GM23338 (cell line): ENCODE results near the gene GFI1B. TPM values are rescaled to one million over a fixed set of nuclear protein-coding genes. Genes with fewer than 3 reads are reported as not detected.

Source experiments
- ATAC-seq: fragments of 200-7000 bp; cut with Tn5 transposase; 3 replicates; pipeline ENCODE4 v1.9.1; 2020
- DNase-seq: peaks from one replicate; pipeline ENCODE4 v3.0.0-alpha.2; 2015; ENCODE audit warnings: low spot score
- H2AFZ ChIP-seq: fragments of 200-600 bp; sonication (generic); 2 replicates; pipeline ENCODE4 v1.8.0; 2016; ENCODE audit warnings: antibody characterized with exemption, mild to moderate bottlenecking, moderate library complexity
- H3F3A ChIP-seq: fragments of 200-600 bp; sonication (generic); replicated peaks from 2 replicates; pipeline ENCODE4 v1.8.0; 2017; ENCODE audit warnings: antibody characterized with exemption, mixed run types, low read depth
- H3K27ac ChIP-seq: fragments of 200-600 bp; sonication (generic); 2 replicates; pipeline ENCODE4 v1.6.1; 2016; ENCODE audit warnings: low read depth
- H3K27me3 ChIP-seq: fragments of 200-600 bp; sonication (generic); 2 replicates; pipeline ENCODE4 v1.8.0; 2016; ENCODE audit warnings: mild to moderate bottlenecking, mixed run types, moderate library complexity; ENCODE audit not compliant: insufficient read depth
- H3K36me3 ChIP-seq: fragments of 200-600 bp; sonication (generic); 2 replicates; pipeline ENCODE4 v1.8.0; 2016; ENCODE audit warnings: mild to moderate bottlenecking; ENCODE audit not compliant: insufficient read depth
- H3K4me1 ChIP-seq: fragments of 200-600 bp; sonication (generic); 2 replicates; pipeline ENCODE4 v1.8.0; 2016; ENCODE audit warnings: mild to moderate bottlenecking, moderate library complexity; ENCODE audit not compliant: insufficient read depth
- H3K4me2 ChIP-seq: fragments of 200-600 bp; sonication (generic); 2 replicates; pipeline ENCODE4 v1.7.1; 2017; ENCODE audit warnings: mixed run types
- H3K4me3 ChIP-seq: fragments of 200-600 bp; sonication (generic); 2 replicates; pipeline ENCODE4 v1.6.1; 2016; ENCODE audit warnings: mixed run types
- H3K79me2 ChIP-seq: fragments of 200-600 bp; sonication (generic); replicated peaks from 2 replicates; pipeline ENCODE4 v1.8.0; 2017; ENCODE audit warnings: mild to moderate bottlenecking; ENCODE audit not compliant: insufficient read depth
- H3K9me2 ChIP-seq: fragments of 200-600 bp; sonication (generic); 2 replicates; pipeline ENCODE4 v1.8.0; 2017; ENCODE audit not compliant: insufficient read depth
- H4K20me1 ChIP-seq: fragments of 200-600 bp; sonication (generic); replicated peaks from 2 replicates; pipeline ENCODE4 v1.8.0; 2017; ENCODE audit warnings: mild to moderate bottlenecking; ENCODE audit not compliant: insufficient read depth
- H3K27ac Mint-ChIP-seq: 2 replicates; pipeline ENCODE4 v1.8.0; 2020; ENCODE audit warnings: inconsistent platforms, mild to moderate bottlenecking, moderate library complexity, mixed read lengths
- H3K27me3 Mint-ChIP-seq: 3 replicates; pipeline ENCODE4 v1.8.0; 2022; ENCODE audit warnings: low read depth, mild to moderate bottlenecking, moderate library complexity, mixed read lengths, inconsistent platforms; ENCODE audit not compliant: insufficient read depth, poor library complexity
- H3K36me3 Mint-ChIP-seq: 3 replicates; pipeline ENCODE4 v1.8.0; 2021; ENCODE audit warnings: low read depth, mild to moderate bottlenecking, inconsistent platforms, moderate library complexity, mixed read lengths
- H3K4me1 Mint-ChIP-seq: 3 replicates; pipeline ENCODE4 v1.8.0; 2020; ENCODE audit warnings: mild to moderate bottlenecking, inconsistent platforms, mixed read lengths
- H3K4me3 Mint-ChIP-seq: 3 replicates; pipeline ENCODE4 v1.8.0; 2021; ENCODE audit warnings: moderate library complexity, mild to moderate bottlenecking, inconsistent platforms, mixed read lengths
- H3K9me3 Mint-ChIP-seq: 3 replicates; pipeline ENCODE4 v1.8.0; 2020; ENCODE audit warnings: moderate library complexity, mild to moderate bottlenecking, inconsistent platforms, mixed read lengths
- CREB1 ChIP-seq: fragments of 250-450 bp; sonication (Bioruptor Pico); IDR thresholded peaks from 2 replicates; pipeline ENCODE4 v1.5.0; 2020; ENCODE audit warnings: low read depth, mild to moderate bottlenecking, moderate library complexity
- EZH2 ChIP-seq: fragments of 200-600 bp; sonication (generic); IDR thresholded peaks from one replicate; pipeline ENCODE4 v1.8.0; 2017; ENCODE audit warnings: antibody characterized with exemption, mild to moderate bottlenecking, low read depth; ENCODE audit not compliant: unreplicated experiment
- EZH2phosphoT487 ChIP-seq: fragments of 200-600 bp; sonication (generic); IDR thresholded peaks from one replicate; pipeline ENCODE4 v1.8.1; 2018; ENCODE audit warnings: antibody characterized with exemption; ENCODE audit not compliant: unreplicated experiment
- JUNB ChIP-seq: IDR thresholded peaks from one replicate; pipeline ENCODE4 v1.6.1; 2016; ENCODE audit warnings: antibody characterized with exemption; ENCODE audit not compliant: unreplicated experiment
- NANOG ChIP-seq: IDR thresholded peaks from 2 replicates; pipeline ENCODE4 v1.6.1; 2016; ENCODE audit warnings: antibody characterized with exemption, borderline replicate concordance
- POLR2AphosphoS5 ChIP-seq: IDR thresholded peaks from 2 replicates; pipeline ENCODE4 v1.6.1; 2016; ENCODE audit warnings: antibody characterized with exemption, low read depth
- STAT1 ChIP-seq: IDR thresholded peaks from one replicate; pipeline ENCODE4 v1.6.1; 2016; ENCODE audit warnings: antibody characterized with exemption; ENCODE audit not compliant: unreplicated experiment
- ZNF331 ChIP-seq: fragments of 250-450 bp; sonication (Bioruptor Pico); IDR thresholded peaks from 2 replicates; pipeline ENCODE4 v1.5.0; 2020; ENCODE audit warnings: low read depth, mild to moderate bottlenecking, moderate library complexity
- polyA plus RNA-seq: library from polyadenylated mRNA; unstranded; fragments of >200 nt; fragmentation: Nextera tagmentation; extraction: Ambion mirVana; gene quantifications from 2 replicates; pipeline ENCODE4 v1.2.1, GENCODE V29; 2016
- total RNA-seq: library from RNA; depleted of rRNA; stranded (reverse); fragments of >200 nt; shearing (Covaris generic); gene quantifications from 2 replicates; pipeline ENCODE4 v1.2.3, GENCODE V29; 2014
- TF ChIP-seq, protein P1 (sequence below), 2 experiments: fragments of 200-600 bp in 1 of 2; sonication (generic) in 1 of 2; conservative IDR thresholded peaks; 2 replicates each; pipeline versions ENCODE4 v1.5.1 to v1.6.1; 2016 to 2017; ENCODE audit warnings: antibody characterized with exemption in 2 of 2, low read depth in 2 of 2, mild to moderate bottlenecking in 2 of 2, moderate library complexity in 1 of 2
- TF ChIP-seq, protein P2 (sequence below): fragments of 250-450 bp; sonication (Bioruptor Pico); IDR thresholded peaks from 2 replicates; pipeline ENCODE4 v1.5.0; 2020; ENCODE audit warnings: mild to moderate bottlenecking, moderate library complexity
- TF ChIP-seq, protein P3 (sequence below): IDR thresholded peaks from one replicate; pipeline ENCODE4 v1.6.1; 2018; ENCODE audit warnings: antibody characterized with exemption; ENCODE audit not compliant: unreplicated experiment
- TF ChIP-seq, protein P4 (sequence below): IDR thresholded peaks from 2 replicates; pipeline ENCODE4 v1.6.1; 2016; ENCODE audit warnings: antibody characterized with exemption

Gene GFI1B
- total and polyA plus RNA-seq, 2 experiments from 2014 or later: 0.38 TPM; not detected in 1

DNA sequence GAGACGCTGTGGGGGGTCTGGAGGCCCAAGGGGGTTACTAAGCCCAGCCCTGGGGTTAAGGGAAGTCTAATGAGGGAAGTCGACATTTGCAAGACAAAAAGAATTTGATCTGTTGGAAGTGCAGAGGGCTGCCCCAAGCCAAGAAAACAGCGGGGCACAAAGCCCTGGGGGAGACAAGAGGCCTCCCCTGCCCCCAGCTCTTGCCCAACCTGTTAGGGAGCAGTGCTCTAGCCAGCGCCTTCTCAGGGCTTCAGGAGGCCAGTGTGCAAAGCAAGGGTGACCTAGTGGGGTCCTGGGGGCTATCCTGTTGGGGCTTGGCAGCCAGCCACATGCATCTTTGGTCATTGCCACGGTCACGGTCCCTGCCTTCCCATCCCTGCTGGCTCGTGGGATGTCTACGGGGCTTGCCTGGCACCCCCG is 25.2 kb downstream of the GFI1B start:
- H3F3A ChIP-seq: 0 out of 2 replicates have a peak, but pooled peaks cover 4% of the 10 kb centered on the region
- H4K20me1 ChIP-seq: no peaks in the 10 kb centered on the region
- Mint-ChIP-seq H3K36me3 (no peaks in the 10 kb centered on the region), H3K4me1 (peaks cover 37% of the 10 kb centered on the region), H3K4me3 (peak overlapping the region; percentile 51; the same call in 2 of the 3 replicates), H3K27ac (no peak overlapping the region), H3K9me3 (no peaks in the 10 kb centered on the region; the same call in 2 of the 3 replicates), H3K27me3 (peaks cover 55% of the 10 kb centered on the region)
- H3K79me2 ChIP-seq: no peaks in the 10 kb centered on the region
- H2AFZ ChIP-seq: no peak overlapping the region
- H3K4me1 ChIP-seq: peaks cover 23% of the 10 kb centered on the region
- peak overlapping the region; percentile 71 for H3K4me2 ChIP-seq
- TF ChIP-seq, protein P1, sequence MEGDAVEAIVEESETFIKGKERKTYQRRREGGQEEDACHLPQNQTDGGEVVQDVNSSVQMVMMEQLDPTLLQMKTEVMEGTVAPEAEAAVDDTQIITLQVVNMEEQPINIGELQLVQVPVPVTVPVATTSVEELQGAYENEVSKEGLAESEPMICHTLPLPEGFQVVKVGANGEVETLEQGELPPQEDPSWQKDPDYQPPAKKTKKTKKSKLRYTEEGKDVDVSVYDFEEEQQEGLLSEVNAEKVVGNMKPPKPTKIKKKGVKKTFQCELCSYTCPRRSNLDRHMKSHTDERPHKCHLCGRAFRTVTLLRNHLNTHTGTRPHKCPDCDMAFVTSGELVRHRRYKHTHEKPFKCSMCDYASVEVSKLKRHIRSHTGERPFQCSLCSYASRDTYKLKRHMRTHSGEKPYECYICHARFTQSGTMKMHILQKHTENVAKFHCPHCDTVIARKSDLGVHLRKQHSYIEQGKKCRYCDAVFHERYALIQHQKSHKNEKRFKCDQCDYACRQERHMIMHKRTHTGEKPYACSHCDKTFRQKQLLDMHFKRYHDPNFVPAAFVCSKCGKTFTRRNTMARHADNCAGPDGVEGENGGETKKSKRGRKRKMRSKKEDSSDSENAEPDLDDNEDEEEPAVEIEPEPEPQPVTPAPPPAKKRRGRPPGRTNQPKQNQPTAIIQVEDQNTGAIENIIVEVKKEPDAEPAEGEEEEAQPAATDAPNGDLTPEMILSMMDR (conservative IDR thresholded peaks at IDR 0.05; ENCODE audit: low read depth in 2 of 2): no peak
- peak; percentile 46; the same call in 1 of the 2 replicates for TF ChIP-seq NANOG
- TF ChIP-seq, protein P2, sequence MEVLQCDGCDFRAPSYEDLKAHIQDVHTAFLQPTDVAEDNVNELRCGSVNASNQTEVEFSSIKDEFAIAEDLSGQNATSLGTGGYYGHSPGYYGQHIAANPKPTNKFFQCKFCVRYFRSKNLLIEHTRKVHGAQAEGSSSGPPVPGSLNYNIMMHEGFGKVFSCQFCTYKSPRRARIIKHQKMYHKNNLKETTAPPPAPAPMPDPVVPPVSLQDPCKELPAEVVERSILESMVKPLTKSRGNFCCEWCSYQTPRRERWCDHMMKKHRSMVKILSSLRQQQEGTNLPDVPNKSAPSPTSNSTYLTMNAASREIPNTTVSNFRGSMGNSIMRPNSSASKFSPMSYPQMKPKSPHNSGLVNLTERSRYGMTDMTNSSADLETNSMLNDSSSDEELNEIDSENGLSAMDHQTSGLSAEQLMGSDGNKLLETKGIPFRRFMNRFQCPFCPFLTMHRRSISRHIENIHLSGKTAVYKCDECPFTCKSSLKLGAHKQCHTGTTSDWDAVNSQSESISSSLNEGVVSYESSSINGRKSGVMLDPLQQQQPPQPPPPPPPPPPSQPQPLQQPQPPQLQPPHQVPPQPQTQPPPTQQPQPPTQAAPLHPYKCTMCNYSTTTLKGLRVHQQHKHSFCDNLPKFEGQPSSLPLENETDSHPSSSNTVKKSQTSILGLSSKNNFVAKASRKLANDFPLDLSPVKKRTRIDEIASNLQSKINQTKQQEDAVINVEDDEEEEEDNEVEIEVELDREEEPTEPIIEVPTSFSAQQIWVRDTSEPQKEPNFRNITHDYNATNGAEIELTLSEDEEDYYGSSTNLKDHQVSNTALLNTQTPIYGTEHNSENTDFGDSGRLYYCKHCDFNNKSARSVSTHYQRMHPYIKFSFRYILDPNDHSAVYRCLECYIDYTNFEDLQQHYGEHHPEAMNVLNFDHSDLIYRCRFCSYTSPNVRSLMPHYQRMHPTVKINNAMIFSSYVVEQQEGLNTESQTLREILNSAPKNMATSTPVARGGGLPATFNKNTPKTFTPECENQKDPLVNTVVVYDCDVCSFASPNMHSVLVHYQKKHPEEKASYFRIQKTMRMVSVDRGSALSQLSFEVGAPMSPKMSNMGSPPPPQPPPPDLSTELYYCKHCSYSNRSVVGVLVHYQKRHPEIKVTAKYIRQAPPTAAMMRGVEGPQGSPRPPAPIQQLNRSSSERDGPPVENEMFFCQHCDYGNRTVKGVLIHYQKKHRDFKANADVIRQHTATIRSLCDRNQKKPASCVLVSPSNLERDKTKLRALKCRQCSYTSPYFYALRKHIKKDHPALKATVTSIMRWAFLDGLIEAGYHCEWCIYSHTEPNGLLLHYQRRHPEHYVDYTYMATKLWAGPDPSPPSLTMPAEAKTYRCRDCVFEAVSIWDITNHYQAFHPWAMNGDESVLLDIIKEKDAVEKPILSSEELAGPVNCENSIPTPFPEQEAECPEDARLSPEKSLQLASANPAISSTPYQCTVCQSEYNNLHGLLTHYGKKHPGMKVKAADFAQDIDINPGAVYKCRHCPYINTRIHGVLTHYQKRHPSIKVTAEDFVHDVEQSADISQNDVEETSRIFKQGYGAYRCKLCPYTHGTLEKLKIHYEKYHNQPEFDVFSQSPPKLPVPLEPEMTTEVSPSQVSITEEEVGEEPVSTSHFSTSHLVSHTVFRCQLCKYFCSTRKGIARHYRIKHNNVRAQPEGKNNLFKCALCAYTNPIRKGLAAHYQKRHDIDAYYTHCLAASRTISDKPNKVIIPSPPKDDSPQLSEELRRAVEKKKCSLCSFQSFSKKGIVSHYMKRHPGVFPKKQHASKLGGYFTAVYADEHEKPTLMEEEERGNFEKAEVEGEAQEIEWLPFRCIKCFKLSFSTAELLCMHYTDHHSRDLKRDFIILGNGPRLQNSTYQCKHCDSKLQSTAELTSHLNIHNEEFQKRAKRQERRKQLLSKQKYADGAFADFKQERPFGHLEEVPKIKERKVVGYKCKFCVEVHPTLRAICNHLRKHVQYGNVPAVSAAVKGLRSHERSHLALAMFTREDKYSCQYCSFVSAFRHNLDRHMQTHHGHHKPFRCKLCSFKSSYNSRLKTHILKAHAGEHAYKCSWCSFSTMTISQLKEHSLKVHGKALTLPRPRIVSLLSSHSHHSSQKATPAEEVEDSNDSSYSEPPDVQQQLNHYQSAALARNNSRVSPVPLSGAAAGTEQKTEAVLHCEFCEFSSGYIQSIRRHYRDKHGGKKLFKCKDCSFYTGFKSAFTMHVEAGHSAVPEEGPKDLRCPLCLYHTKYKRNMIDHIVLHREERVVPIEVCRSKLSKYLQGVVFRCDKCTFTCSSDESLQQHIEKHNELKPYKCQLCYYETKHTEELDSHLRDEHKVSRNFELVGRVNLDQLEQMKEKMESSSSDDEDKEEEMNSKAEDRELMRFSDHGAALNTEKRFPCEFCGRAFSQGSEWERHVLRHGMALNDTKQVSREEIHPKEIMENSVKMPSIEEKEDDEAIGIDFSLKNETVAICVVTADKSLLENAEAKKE: 0 out of 2 replicates have a peak, but pooled peaks have one; percentile 32
- TF ChIP-seq, protein P3, sequence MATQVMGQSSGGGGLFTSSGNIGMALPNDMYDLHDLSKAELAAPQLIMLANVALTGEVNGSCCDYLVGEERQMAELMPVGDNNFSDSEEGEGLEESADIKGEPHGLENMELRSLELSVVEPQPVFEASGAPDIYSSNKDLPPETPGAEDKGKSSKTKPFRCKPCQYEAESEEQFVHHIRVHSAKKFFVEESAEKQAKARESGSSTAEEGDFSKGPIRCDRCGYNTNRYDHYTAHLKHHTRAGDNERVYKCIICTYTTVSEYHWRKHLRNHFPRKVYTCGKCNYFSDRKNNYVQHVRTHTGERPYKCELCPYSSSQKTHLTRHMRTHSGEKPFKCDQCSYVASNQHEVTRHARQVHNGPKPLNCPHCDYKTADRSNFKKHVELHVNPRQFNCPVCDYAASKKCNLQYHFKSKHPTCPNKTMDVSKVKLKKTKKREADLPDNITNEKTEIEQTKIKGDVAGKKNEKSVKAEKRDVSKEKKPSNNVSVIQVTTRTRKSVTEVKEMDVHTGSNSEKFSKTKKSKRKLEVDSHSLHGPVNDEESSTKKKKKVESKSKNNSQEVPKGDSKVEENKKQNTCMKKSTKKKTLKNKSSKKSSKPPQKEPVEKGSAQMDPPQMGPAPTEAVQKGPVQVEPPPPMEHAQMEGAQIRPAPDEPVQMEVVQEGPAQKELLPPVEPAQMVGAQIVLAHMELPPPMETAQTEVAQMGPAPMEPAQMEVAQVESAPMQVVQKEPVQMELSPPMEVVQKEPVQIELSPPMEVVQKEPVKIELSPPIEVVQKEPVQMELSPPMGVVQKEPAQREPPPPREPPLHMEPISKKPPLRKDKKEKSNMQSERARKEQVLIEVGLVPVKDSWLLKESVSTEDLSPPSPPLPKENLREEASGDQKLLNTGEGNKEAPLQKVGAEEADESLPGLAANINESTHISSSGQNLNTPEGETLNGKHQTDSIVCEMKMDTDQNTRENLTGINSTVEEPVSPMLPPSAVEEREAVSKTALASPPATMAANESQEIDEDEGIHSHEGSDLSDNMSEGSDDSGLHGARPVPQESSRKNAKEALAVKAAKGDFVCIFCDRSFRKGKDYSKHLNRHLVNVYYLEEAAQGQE: no peak
- no peak for TF ChIP-seq EZH2phosphoT487
- no peak for TF ChIP-seq EZH2
- TF ChIP-seq JUNB: no peak
- 0 out of 2 replicates have a peak, but pooled peaks have one; percentile 46 for TF ChIP-seq POLR2AphosphoS5
- no peak for TF ChIP-seq STAT1
- TF ChIP-seq ZNF331: no peak
- TF ChIP-seq CREB1 (CRISPR knock-in tag): no peak
- TF ChIP-seq, protein P4, sequence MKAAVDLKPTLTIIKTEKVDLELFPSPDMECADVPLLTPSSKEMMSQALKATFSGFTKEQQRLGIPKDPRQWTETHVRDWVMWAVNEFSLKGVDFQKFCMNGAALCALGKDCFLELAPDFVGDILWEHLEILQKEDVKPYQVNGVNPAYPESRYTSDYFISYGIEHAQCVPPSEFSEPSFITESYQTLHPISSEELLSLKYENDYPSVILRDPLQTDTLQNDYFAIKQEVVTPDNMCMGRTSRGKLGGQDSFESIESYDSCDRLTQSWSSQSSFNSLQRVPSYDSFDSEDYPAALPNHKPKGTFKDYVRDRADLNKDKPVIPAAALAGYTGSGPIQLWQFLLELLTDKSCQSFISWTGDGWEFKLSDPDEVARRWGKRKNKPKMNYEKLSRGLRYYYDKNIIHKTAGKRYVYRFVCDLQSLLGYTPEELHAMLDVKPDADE: no peak
- ATAC-seq (peak; percentile 80), DNase-seq (peak; percentile 70)
- peak overlapping the region; percentile 38; the same call in 1 of the 2 replicates for H3K4me3 ChIP-seq
- no peaks in the 10 kb centered on the region for H3K36me3 ChIP-seq
- no peak overlapping the region for H3K27ac ChIP-seq
- H3K9me2 ChIP-seq: no peaks in the 10 kb centered on the region
- peaks cover 51% of the 10 kb centered on the region for H3K27me3 ChIP-seq
